Measurements from ENCODE around the gene LIM2.

Gene LIM2

DNA sequence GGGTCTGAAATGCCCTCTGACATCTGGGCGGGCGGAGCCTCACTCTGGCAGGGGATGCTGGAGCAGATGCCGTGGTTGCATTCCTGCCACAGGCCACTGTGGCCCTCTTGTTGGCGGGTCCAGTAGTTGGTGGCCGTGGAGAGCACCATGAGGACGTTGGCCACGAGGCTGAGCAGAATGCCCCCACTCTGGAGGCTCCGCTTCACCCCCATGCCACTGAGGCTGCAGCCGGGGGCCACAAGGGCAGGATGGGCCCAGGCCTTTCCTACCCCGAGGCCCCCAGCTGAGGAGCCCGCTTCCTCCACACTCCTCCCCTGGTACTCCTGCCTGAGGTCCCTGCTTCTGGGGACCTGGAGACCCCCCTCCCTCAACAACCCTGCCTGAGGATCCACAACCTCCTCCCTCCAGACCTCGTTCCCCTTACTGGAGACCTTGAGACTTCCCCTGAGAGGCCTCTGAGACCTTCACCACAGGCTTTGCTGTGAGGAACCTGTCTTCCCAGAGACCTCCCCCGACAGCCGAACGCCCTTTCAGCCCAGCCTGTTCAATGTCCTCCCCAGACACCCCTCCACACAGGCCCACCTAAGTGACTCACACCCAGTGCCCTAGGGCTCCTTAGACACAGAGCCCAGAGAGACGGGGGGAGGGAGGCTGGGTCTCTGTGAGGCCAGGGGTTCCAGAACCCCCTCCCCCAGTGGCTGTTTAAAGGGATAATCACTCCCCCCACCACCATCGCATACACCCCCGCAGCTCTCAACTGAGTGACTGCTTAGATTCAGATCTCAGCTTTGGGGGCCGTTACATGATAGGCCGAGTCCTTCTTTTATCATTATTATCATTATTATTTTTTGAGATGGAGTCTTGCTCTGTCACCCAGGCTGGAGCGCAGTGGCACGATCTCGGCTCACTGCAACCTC lies 19.1 kb downstream of the LIM2 start, which contains the start of gene CLDND2:
Gene CLDND2, minus strand, starts transcription at position 638 of the 917 bp plus-strand sequence. Its CDS starts 426 bp downstream, at position 212.
- H3K9me3 ChIP-seq (ENCODE audit: severe bottlenecking): no peaks in the 10 kb centered on the region
- TF ChIP-seq, protein P1, sequence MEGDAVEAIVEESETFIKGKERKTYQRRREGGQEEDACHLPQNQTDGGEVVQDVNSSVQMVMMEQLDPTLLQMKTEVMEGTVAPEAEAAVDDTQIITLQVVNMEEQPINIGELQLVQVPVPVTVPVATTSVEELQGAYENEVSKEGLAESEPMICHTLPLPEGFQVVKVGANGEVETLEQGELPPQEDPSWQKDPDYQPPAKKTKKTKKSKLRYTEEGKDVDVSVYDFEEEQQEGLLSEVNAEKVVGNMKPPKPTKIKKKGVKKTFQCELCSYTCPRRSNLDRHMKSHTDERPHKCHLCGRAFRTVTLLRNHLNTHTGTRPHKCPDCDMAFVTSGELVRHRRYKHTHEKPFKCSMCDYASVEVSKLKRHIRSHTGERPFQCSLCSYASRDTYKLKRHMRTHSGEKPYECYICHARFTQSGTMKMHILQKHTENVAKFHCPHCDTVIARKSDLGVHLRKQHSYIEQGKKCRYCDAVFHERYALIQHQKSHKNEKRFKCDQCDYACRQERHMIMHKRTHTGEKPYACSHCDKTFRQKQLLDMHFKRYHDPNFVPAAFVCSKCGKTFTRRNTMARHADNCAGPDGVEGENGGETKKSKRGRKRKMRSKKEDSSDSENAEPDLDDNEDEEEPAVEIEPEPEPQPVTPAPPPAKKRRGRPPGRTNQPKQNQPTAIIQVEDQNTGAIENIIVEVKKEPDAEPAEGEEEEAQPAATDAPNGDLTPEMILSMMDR (IDR thresholded peaks at IDR 0.05; ENCODE audit: poor library complexity, severe bottlenecking): no peak
- ATAC-seq (ENCODE audit: low read depth) (no peak), DNase-seq (ENCODE audit: low spot score) (no peak)
- H3K4me1 ChIP-seq (ENCODE audit: insufficient read depth, poor library complexity, severe bottlenecking): peaks cover 17% of the 10 kb centered on the region
- no peaks in the 10 kb centered on the region for H3K36me3 ChIP-seq (ENCODE audit: low read depth)
- peak within 1 kb of the TSS; percentile 52 for H3K4me3 ChIP-seq (ENCODE audit: severe bottlenecking)
- H3K27ac ChIP-seq (ENCODE audit: poor library complexity, severe bottlenecking): peak within 1 kb of the TSS; percentile 76
- H3K27me3 ChIP-seq (ENCODE audit: insufficient read depth, poor library complexity, severe bottlenecking): no peaks in the 10 kb centered on the region

DNA sequence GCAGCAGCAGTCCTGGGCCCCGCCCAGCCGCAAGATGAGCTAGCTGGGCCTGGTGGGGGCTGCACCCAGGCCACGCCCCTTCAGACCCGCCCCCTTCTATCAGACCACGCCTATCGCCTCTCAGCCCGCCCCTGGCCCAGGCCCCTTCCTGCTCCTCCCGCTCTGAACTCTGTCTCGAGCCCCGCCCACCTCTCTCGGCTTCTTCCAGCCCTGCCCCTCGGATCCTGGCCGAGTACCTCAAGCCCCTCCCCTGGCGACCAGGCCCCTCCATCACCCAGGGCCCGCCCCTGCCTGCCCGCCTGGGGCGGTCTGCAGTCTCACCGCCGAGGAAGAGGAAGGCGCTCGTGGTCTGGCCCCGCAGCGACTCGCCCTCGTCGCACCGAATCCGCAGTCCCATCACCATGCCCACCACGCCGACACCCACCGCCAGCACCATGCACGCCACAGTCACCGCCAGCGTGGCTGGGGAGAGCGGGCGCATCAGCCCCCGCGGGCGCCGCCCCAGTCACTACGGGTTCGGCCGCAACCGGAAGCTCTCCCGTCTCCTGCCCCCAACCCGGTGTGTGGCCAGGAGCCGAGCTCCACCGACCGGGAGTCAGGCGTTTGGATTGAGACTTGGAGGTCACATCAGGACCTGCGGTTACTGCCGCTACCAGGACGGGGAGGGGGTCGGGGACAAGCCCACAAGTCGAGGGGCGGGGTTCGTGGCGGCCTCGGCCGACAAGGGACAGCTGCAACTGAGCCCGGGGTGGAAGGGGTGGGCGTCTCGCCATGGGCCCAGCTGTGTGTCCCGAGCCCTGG lies 20.0 kb downstream of the LIM2 start:
- Histone ChIP-seq H3K4me3 (ENCODE audit: severe bottlenecking) (peak overlapping the region; percentile 52), H3K36me3 (ENCODE audit: low read depth) (no peaks in the 10 kb centered on the region), H3K9me3 (ENCODE audit: severe bottlenecking) (no peaks in the 10 kb centered on the region), H3K27me3 (ENCODE audit: insufficient read depth, poor library complexity, severe bottlenecking) (no peaks in the 10 kb centered on the region), H3K27ac (ENCODE audit: poor library complexity, severe bottlenecking) (peak overlapping the region; percentile 76), H3K4me1 (ENCODE audit: insufficient read depth, poor library complexity, severe bottlenecking) (peaks cover 17% of the 10 kb centered on the region)
- peak; percentile 98 for DNase-seq (ENCODE audit: low spot score)
- peak; percentile 79 for ATAC-seq (ENCODE audit: low read depth)
- TF ChIP-seq, protein P1 (IDR thresholded peaks at IDR 0.05; ENCODE audit: poor library complexity, severe bottlenecking): no peak

DNA sequence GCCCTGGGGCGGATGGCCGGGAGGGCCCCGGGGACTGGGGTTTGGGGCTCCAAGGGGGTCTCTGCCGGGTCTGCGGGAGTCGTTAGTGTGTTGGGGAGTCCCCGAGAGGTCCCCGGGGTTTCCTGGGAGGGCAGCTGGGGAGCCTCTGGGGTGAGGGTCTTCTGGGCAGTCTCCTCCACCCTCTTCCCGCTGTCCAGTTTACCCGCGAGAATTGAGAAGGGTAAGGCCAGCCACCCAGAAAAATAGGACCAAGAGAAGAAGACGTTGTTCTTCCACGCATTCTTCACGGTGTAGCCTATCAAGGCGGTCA lies 20.6 kb downstream of the LIM2 start:
- no peaks in the 10 kb centered on the region for H3K27me3 ChIP-seq (ENCODE audit: insufficient read depth, poor library complexity, severe bottlenecking)
- peaks cover 17% of the 10 kb centered on the region for H3K4me1 ChIP-seq (ENCODE audit: insufficient read depth, poor library complexity, severe bottlenecking)
- peak overlapping the region; percentile 52 for H3K4me3 ChIP-seq (ENCODE audit: severe bottlenecking)
- peak overlapping the region; percentile 76 for H3K27ac ChIP-seq (ENCODE audit: poor library complexity, severe bottlenecking)
- H3K36me3 ChIP-seq (ENCODE audit: low read depth): no peaks in the 10 kb centered on the region
- DNase-seq (ENCODE audit: low spot score): no peak
- no peak for ATAC-seq (ENCODE audit: low read depth)
- no peaks in the 10 kb centered on the region for H3K9me3 ChIP-seq (ENCODE audit: severe bottlenecking)
- TF ChIP-seq, protein P1 (IDR thresholded peaks at IDR 0.05; ENCODE audit: poor library complexity, severe bottlenecking): no peak

DNA sequence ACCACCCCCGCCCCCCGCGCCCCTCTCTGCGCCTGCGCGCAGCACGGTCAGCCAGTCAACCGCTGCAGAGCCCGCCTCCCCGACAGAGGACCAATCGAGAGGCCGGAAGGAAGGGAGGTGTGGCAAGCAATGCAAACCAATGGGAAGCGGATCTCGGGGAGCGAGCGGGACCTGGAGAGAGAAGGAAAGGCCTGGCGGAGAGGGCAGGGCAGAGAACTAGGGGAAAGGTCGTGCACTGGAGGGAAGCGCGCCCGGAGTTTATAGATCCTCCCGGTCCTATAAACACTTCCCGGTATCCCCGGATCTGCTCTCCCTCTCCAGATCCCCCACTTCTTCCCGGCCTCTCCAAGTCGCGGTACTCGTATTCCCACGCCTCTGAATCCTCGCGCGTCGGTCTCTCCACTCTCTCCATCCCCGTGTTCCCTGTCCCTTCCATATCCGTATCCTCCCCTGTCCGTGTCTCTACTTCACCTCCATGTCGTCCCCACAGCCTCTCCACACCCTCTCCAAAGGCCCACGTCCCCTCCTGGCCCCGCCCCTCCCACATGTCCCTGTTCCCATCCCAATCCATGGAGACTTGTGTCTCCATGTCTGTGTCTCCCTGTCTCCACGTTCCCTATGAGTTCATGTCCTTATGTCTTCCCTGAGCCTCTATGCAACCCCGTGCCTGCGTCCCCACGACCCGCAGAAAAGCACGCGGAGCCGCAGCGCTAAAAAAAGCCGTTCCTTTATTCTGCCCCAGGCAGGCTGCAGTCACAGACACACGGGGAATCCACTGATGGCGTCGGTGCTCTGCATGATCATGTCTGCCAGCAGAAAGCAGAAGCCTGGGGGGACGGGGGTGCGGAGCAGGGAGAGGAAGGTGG lies 21.2 kb downstream of the LIM2 start:
- Histone ChIP-seq H3K36me3 (ENCODE audit: low read depth) (no peaks in the 10 kb centered on the region), H3K27ac (ENCODE audit: poor library complexity, severe bottlenecking) (peak overlapping the region; percentile 76), H3K9me3 (ENCODE audit: severe bottlenecking) (no peaks in the 10 kb centered on the region), H3K4me1 (ENCODE audit: insufficient read depth, poor library complexity, severe bottlenecking) (peaks cover 17% of the 10 kb centered on the region), H3K27me3 (ENCODE audit: insufficient read depth, poor library complexity, severe bottlenecking) (no peaks in the 10 kb centered on the region), H3K4me3 (ENCODE audit: severe bottlenecking) (peak overlapping the region; percentile 52)
- DNase-seq (ENCODE audit: low spot score) (peak; percentile 99), ATAC-seq (ENCODE audit: low read depth) (peak; percentile 78)
- TF ChIP-seq, protein P1 (IDR thresholded peaks at IDR 0.05; ENCODE audit: poor library complexity, severe bottlenecking): no peak

All from RWPE2 (cell line).